ENCODE results near the gene SIGLEC8.
"Not testable (repeated sequence)": the region's sequence is repeated elsewhere in the genome, so short reads cannot be mapped to it uniquely, and the experiment has no call there.

SIGLEC8 gene

DNA sequence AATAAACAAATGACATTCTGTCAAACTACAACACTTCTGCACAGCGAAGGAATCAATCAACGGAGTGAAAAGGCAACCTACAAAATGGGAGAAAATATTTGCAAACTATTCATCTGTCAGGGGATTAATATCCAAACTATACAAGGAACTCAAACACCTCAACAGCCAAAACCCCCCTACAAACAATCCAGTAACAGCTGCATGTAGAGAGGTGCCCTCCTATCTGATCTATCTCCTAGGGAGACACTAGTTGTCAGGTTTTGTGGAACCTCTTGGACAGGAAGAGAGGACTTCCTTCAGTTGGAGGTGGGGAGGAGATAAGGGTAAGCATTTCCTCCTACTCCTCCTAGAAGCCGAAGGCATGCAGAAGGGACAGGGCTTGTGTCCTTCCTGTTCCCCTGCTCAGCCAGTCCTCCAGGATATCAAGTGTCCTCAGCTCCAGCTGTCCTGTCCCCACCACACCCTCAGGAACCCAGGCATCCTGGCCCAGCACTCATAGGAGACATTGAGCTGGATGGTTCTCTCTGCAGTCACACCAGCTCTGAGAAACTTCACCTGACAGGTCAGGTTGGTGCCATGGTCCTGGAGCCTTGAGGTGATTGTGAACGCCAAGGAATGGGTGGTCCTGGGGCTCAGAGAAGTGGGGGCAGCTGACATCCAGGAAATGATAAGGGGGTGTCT, 9.8 kb upstream of the SIGLEC8 start:
- Histone ChIP-seq H3K79me2 (ENCODE audit: control insufficient read depth, low read length) (no peaks in the 10 kb centered on the region), H3K4me3 (ENCODE audit: low read length) (no peak overlapping the region), H3F3A (ENCODE audit: control insufficient read depth, insufficient read depth) (no peaks in the 10 kb centered on the region), H3K27ac (ENCODE audit: low read depth, low read length) (no peak overlapping the region), H3K9me2 (replicated peaks; ENCODE audit: control insufficient read depth, low read length) (no peaks in the 10 kb centered on the region), H3K36me3 (ENCODE audit: control insufficient read depth, low read length) (no peaks in the 10 kb centered on the region), H3K4me1 (ENCODE audit: control insufficient read depth, low read length) (no peaks in the 10 kb centered on the region), H3K9me3 (ENCODE audit: control insufficient read depth, insufficient read depth, low read length) (no peaks in the 10 kb centered on the region), H3K4me2 (ENCODE audit: low read length) (no peak overlapping the region), H3K27me3 (ENCODE audit: control insufficient read depth, low read length) (peaks cover 10% of the 10 kb centered on the region; the same call in 1 of the 2 replicates), H4K20me1 (ENCODE audit: control insufficient read depth, insufficient read depth, low read depth, low read length) (no peaks in the 10 kb centered on the region)
- TF ChIP-seq, protein P1, sequence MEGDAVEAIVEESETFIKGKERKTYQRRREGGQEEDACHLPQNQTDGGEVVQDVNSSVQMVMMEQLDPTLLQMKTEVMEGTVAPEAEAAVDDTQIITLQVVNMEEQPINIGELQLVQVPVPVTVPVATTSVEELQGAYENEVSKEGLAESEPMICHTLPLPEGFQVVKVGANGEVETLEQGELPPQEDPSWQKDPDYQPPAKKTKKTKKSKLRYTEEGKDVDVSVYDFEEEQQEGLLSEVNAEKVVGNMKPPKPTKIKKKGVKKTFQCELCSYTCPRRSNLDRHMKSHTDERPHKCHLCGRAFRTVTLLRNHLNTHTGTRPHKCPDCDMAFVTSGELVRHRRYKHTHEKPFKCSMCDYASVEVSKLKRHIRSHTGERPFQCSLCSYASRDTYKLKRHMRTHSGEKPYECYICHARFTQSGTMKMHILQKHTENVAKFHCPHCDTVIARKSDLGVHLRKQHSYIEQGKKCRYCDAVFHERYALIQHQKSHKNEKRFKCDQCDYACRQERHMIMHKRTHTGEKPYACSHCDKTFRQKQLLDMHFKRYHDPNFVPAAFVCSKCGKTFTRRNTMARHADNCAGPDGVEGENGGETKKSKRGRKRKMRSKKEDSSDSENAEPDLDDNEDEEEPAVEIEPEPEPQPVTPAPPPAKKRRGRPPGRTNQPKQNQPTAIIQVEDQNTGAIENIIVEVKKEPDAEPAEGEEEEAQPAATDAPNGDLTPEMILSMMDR (IDR thresholded peaks at IDR 0.05; ENCODE audit: low read depth, low read length, poor library complexity, severe bottlenecking), result no peak
- no peak for TF ChIP-seq EZH2phosphoT487 (IDR thresholded peaks at IDR 0.05; ENCODE audit: borderline replicate concordance, low read length)

DNA sequence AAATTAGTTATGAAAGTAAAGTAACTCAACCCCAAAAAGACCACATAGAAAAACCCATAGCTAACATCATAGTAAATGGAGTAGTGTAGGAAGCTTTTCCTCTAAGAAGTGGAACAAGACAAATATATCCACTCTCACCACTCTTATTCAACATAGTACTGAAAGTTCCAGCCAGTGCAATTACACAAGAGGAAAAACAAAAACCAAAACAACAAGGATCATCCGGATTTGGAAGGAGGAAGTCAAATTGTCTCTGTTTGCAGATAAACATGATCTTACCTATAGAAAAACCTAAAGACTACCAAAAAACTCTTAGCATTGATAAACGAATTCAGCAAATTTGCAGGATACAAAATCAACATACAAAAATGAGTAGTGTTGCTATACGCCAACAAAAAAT, 8.5 kb upstream of the SIGLEC8 start:
- no peaks in the 10 kb centered on the region for H3K9me3 ChIP-seq (ENCODE audit: control insufficient read depth, insufficient read depth, low read length)
- TF ChIP-seq EZH2phosphoT487 (IDR thresholded peaks at IDR 0.05; ENCODE audit: borderline replicate concordance, low read length), result no peak
- TF ChIP-seq, protein P1 (IDR thresholded peaks at IDR 0.05; ENCODE audit: low read depth, low read length, poor library complexity, severe bottlenecking), result no peak
- no peaks in the 10 kb centered on the region for H3K9me2 ChIP-seq (replicated peaks; ENCODE audit: control insufficient read depth, low read length)
- no peaks in the 10 kb centered on the region for H4K20me1 ChIP-seq (ENCODE audit: control insufficient read depth, insufficient read depth, low read depth, low read length)
- H3K4me2 ChIP-seq (ENCODE audit: low read length), result no peak overlapping the region
- H3K36me3 ChIP-seq (ENCODE audit: control insufficient read depth, low read length), result no peaks in the 10 kb centered on the region
- no peak overlapping the region for H3K27ac ChIP-seq (ENCODE audit: low read depth, low read length)
- no peaks in the 10 kb centered on the region for H3K79me2 ChIP-seq (ENCODE audit: control insufficient read depth, low read length)
- H3K4me1 ChIP-seq (ENCODE audit: control insufficient read depth, low read length), result no peaks in the 10 kb centered on the region
- no peak overlapping the region for H3K4me3 ChIP-seq (ENCODE audit: low read length)
- peaks cover 10% of the 10 kb centered on the region; the same call in 1 of the 2 replicates for H3K27me3 ChIP-seq (ENCODE audit: control insufficient read depth, low read length)
- no peaks in the 10 kb centered on the region for H3F3A ChIP-seq (ENCODE audit: control insufficient read depth, insufficient read depth)

DNA sequence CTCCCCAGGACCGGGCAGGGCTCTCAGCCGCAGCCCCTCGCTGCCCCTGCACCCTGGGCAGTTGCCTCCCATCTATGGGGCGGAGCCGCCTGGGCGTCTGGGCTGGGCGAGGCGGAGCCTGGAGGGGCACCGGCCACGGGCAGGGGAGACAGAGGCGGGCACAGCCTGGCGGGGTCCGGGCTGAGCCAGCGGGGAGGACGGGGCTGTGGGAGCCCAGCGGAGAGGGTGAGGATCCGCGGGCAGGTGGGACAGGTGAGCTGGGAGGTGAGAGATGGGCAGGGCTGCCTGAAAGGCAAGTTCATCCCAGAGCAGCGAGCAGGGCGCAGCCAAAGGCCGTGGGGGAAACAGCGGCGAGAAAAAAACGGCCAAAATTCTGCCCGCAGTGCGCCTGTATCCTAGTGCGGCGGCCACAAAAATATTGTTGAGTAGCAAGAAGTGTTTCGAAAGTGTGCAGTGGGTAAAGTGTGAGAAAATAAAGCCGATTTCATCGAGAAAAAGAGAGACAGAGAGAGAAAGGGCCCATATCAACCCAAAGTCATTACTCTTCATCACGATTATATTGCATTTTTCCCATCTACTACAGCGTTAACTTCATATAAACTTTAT, 5.8 kb upstream of the SIGLEC8 start:
- not testable (repeated sequence) for H3K36me3 ChIP-seq (ENCODE audit: control insufficient read depth, low read length); H3K4me1 ChIP-seq (ENCODE audit: control insufficient read depth, low read length); H3K79me2 ChIP-seq (ENCODE audit: control insufficient read depth, low read length); H3K9me3 ChIP-seq (ENCODE audit: control insufficient read depth, insufficient read depth, low read length); H3K4me2 ChIP-seq (ENCODE audit: low read length); H4K20me1 ChIP-seq (ENCODE audit: control insufficient read depth, insufficient read depth, low read depth, low read length); H3K27me3 ChIP-seq (ENCODE audit: control insufficient read depth, low read length); H3K27ac ChIP-seq (ENCODE audit: low read depth, low read length); H3K9me2 ChIP-seq (replicated peaks; ENCODE audit: control insufficient read depth, low read length); H3F3A ChIP-seq (ENCODE audit: control insufficient read depth, insufficient read depth); H3K4me3 ChIP-seq (ENCODE audit: low read length)

DNA sequence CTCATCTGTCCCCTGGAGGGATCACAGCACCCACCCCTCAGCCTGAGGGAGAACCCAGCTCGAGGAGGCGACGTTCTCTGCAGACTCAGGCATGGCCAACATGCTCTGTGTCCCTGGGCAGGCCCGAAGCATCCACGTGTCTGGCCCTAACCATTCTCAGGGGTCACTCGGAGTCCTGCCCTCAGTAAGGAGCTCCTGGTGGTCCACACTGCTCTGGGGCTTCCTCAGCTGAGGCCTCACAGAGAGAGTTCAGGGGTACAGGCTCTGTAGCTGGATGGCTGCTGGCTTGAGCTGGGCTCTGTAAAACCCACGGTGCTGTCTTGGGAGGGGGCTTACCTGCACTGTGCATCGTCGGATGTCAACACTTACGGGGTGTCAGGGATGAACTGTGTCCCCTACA, 4.4 kb upstream of the SIGLEC8 start:
- peaks cover 10% of the 10 kb centered on the region; the same call in 1 of the 2 replicates for H3K27me3 ChIP-seq (ENCODE audit: control insufficient read depth, low read length)
- H3K4me2 ChIP-seq (ENCODE audit: low read length), result no peak overlapping the region
- TF ChIP-seq, protein P1 (IDR thresholded peaks at IDR 0.05; ENCODE audit: low read depth, low read length, poor library complexity, severe bottlenecking), result no peak
- no peak for TF ChIP-seq EZH2phosphoT487 (IDR thresholded peaks at IDR 0.05; ENCODE audit: borderline replicate concordance, low read length)
- no peaks in the 10 kb centered on the region for H4K20me1 ChIP-seq (ENCODE audit: control insufficient read depth, insufficient read depth, low read depth, low read length)
- no peak overlapping the region for H3K27ac ChIP-seq (ENCODE audit: low read depth, low read length)
- no peaks in the 10 kb centered on the region for H3F3A ChIP-seq (ENCODE audit: control insufficient read depth, insufficient read depth)
- no peaks in the 10 kb centered on the region for H3K9me2 ChIP-seq (replicated peaks; ENCODE audit: control insufficient read depth, low read length)
- H3K79me2 ChIP-seq (ENCODE audit: control insufficient read depth, low read length), result no peaks in the 10 kb centered on the region
- H3K36me3 ChIP-seq (ENCODE audit: control insufficient read depth, low read length), result no peaks in the 10 kb centered on the region
- no peaks in the 10 kb centered on the region for H3K9me3 ChIP-seq (ENCODE audit: control insufficient read depth, insufficient read depth, low read length)
- H3K4me3 ChIP-seq (ENCODE audit: low read length), result no peak overlapping the region
- peaks cover 5% of the 10 kb centered on the region; the same call in 1 of the 2 replicates for H3K4me1 ChIP-seq (ENCODE audit: control insufficient read depth, low read length)

Data from DOHH2 (cell line).